Measurements from ENCODE around the gene ITGB5. TPM values are rescaled to one million over a fixed set of nuclear protein-coding genes. Genes with fewer than 3 reads are reported as not detected.

Gene ITGB5
- total RNA-seq, 2 donors from 2014 or later: 73.5 to 88.7 TPM

GRCh38 chr3:124815781-124816180 is 71.4 kb downstream of the ITGB5 start:
- no peaks in the 10 kb centered on the region for H3K9me3 ChIP-seq
- DNase-seq (no peak), ATAC-seq (no peak)
- WGBS, 2 donors: 85 to 100% methylated on average over 5 of the region's 5 CpGs
- no peak overlapping the region for H3K27ac ChIP-seq
- H3K27me3 ChIP-seq: no peaks in the 10 kb centered on the region
- no peaks in the 10 kb centered on the region for H3K36me3 ChIP-seq (replicated peaks in 1 of 2; ENCODE audit: insufficient read depth in 1 of 2, low read depth in 2 of 2)
- TF ChIP-seq, protein P1, sequence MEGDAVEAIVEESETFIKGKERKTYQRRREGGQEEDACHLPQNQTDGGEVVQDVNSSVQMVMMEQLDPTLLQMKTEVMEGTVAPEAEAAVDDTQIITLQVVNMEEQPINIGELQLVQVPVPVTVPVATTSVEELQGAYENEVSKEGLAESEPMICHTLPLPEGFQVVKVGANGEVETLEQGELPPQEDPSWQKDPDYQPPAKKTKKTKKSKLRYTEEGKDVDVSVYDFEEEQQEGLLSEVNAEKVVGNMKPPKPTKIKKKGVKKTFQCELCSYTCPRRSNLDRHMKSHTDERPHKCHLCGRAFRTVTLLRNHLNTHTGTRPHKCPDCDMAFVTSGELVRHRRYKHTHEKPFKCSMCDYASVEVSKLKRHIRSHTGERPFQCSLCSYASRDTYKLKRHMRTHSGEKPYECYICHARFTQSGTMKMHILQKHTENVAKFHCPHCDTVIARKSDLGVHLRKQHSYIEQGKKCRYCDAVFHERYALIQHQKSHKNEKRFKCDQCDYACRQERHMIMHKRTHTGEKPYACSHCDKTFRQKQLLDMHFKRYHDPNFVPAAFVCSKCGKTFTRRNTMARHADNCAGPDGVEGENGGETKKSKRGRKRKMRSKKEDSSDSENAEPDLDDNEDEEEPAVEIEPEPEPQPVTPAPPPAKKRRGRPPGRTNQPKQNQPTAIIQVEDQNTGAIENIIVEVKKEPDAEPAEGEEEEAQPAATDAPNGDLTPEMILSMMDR (IDR thresholded peaks at IDR 0.05): no peak
- TF ChIP-seq POLR2A (IDR thresholded peaks at IDR 0.05): no peak
- intact Hi-C loops (cut with DNase I): no loop called here
- H3K4me3 ChIP-seq: no peak overlapping the region
- peaks cover 12% of the 10 kb centered on the region for H3K4me1 ChIP-seq

- ATAC-seq: peak; percentile 72
- Histone ChIP-seq H3K36me3 (replicated peaks in 1 of 2; ENCODE audit: insufficient read depth in 1 of 2, low read depth in 2 of 2) (no peaks in the 10 kb centered on the region), H3K4me3 (no peak overlapping the region), H3K4me1 (peaks cover 12% of the 10 kb centered on the region), H3K9me3 (no peaks in the 10 kb centered on the region), H3K27me3 (no peaks in the 10 kb centered on the region), H3K27ac (peak overlapping the region in 2 of 4 donors; percentile 8 to 10)
- TF ChIP-seq POLR2A (IDR thresholded peaks at IDR 0.05): no peak
- TF ChIP-seq, protein P1 (IDR thresholded peaks at IDR 0.05): no peak
- intact Hi-C loops (cut with DNase I): no loop called here
- peak; percentile 49 to 70 (median 68) for DNase-seq
- 54 to 55% methylated on average over 11 of the region's 11 CpGs for WGBS, 2 donors
These were observed 72.3 kb downstream of the ITGB5 start for GRCh38 chr3:124814620-124815421.

DNA sequence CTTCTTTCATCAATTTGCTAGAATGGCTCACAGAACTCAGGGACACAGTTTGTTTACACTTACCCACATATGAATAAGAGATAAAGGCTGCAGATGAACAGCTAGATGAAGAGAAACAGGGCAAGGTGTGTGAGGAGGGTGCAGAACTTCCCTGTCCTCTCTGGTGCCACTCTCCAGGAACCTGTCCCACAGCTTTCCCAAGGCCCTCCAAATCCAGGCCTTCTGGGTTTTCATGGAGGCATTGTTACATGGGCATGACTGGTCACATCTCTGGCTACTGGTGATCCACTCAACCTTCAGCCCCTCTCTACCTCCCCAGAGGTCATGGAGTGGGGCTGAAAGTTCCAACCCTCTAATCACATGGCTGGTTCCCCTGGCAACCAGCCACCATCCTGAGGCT is 73.6 kb downstream of the ITGB5 start:
- peaks cover 12% of the 10 kb centered on the region for H3K4me1 ChIP-seq
- no peak overlapping the region for H3K4me3 ChIP-seq
- no peaks in the 10 kb centered on the region for H3K27me3 ChIP-seq
- no peaks in the 10 kb centered on the region for H3K9me3 ChIP-seq
- no peaks in the 10 kb centered on the region for H3K36me3 ChIP-seq (replicated peaks in 1 of 2; ENCODE audit: insufficient read depth in 1 of 2, low read depth in 2 of 2)
- ATAC-seq (no peak), DNase-seq (no peak)
- TF ChIP-seq, protein P1 (IDR thresholded peaks at IDR 0.05): no peak
- no peak for TF ChIP-seq POLR2A (IDR thresholded peaks at IDR 0.05)
- intact Hi-C loops (cut with DNase I): no loop called here
- peak overlapping the region in 1 of 4 donors; percentile 48 for H3K27ac ChIP-seq

GRCh38 chr3:124812291-124813265 is 74.6 kb downstream of the ITGB5 start:
- WGBS, 2 donors: 86 to 93% methylated on average over 13 to 15 of the region's 15 CpGs
- intact Hi-C loops (cut with DNase I): no loop called here
- peak overlapping the region in 3 of 4 donors; percentile 9 to 48 (median 36) for H3K27ac ChIP-seq
- peaks cover 12% of the 10 kb centered on the region for H3K4me1 ChIP-seq
- no peaks in the 10 kb centered on the region for H3K36me3 ChIP-seq (replicated peaks in 1 of 2; ENCODE audit: insufficient read depth in 1 of 2, low read depth in 2 of 2)
- peak in 1 of 3 donors; percentile 23 for TF ChIP-seq POLR2A (IDR thresholded peaks at IDR 0.05)
- TF ChIP-seq, protein P1 (IDR thresholded peaks at IDR 0.05): no peak
- H3K9me3 ChIP-seq: no peaks in the 10 kb centered on the region
- H3K4me3 ChIP-seq: no peak overlapping the region
- peak; percentile 69 for ATAC-seq
- H3K27me3 ChIP-seq: no peaks in the 10 kb centered on the region
- DNase-seq: peak; percentile 23 to 58 (median 41)
